GM18909 (cell line): ENCODE results near the gene ZCCHC8.
A peak's percentile ranks its signal among the peaks of the same experiment; 100 is the strongest.

ENCODE experiments used
- ATAC-seq: cut with Tn5 transposase; IDR thresholded peaks from one replicate; pipeline ENCODE4 v1.9.1; 2021; ENCODE audit warnings: mild to moderate bottlenecking; ENCODE audit not compliant: unreplicated experiment, poor library complexity

ZCCHC8 gene

DNA sequence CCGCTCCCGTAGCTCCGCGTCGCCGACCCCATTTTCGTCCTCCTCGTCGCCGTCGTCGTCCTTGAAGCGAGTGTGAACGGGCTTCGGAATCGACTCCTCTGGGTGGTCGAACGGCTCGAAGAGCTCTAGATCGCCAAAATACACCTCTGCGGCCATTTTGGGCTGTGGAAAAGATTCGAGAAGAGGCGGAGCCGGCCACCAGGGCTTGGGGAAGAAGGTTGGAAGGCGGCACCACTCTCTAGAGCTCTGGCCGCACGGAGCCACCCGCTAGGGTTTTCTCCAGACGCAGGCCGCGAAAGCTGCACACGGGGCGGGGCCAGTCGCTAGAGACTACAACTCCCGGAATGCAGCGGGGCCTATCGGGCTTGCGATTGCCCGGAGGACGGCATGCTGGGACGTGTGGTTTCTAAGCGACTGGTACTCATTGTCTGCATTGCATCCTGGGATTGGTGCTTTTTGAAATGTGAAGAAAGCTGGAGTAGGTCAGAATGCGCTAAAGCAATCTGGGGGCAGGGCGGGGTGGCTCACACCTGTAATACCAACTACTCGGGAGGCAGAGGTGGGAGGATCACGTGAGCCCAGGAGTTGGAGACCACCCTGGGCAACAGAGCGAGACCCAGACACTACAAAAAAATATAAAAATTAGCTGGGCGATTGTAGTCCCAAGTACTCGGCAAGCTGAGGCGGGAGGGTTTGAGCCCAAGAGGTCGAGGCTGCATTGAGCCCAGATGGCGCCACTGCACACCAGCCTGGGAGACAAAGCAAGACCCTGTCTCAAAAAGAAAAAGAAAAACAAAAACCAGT, at the start of gene ZCCHC8:
Gene ZCCHC8, minus strand, starts transcription at position 248 of the 804 bp plus-strand sequence. Its CDS starts 92 bp downstream, at position 156.
- peak; percentile 95 for ATAC-seq

DNA sequence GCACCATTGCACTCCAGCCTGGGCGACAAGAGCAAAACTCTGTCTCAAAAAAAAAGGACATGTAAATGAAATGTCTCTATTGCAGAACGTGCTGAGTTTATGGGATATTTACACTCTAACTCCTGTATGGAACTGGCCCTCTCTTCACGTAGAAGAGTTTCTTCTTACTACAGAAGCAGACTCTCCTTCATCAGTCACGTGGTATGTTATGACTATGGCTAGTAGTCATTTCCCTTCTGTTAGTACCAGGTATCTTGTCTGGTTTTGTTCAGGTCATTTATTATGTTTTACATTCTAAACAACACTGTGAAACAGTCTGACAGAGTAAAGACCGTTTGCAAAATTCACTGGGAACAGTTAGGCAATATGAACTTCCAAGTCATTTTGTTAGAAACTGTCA, 46.6 kb upstream of the ZCCHC8 start:
- ATAC-seq, result no peak

DNA sequence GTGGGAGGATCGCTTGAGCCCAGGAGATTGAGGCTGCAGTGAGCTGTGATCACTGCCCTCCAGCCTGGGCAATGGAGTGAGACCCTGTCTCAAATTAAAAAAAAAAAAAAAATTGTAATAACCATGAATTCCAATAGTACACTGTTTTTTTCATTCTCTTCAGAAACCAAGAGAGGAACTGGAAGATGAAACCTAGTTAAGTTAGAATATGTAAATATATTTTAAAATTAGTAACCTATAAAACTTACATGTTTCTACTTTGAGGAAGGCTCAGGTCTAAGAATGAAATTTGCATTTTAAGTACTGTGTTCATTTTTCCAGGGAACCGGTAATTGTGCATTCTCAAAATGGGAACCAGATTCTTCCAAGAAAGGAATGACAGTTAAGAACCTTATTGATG, 45.1 kb upstream of the ZCCHC8 start:
- ATAC-seq, result no peak

DNA sequence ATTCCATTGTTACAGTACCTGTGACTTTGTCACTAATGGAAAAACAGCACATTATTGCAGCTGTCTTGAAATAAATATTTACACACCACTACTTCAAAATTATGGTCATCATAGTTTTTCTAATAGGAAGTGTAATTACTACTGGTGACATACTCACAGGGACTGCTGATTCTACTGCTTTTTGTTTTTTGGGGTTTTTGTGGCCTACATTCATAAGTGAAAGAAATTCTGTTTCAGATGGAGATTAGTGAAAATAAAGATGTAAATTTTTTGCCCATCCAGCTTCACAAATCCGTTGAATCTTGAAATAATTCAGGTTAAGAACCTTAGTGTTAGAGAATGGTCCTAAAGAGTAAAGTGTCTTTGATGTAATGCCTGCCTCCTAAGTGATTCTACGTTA, 43.8 kb upstream of the ZCCHC8 start:
- no peak for ATAC-seq

DNA sequence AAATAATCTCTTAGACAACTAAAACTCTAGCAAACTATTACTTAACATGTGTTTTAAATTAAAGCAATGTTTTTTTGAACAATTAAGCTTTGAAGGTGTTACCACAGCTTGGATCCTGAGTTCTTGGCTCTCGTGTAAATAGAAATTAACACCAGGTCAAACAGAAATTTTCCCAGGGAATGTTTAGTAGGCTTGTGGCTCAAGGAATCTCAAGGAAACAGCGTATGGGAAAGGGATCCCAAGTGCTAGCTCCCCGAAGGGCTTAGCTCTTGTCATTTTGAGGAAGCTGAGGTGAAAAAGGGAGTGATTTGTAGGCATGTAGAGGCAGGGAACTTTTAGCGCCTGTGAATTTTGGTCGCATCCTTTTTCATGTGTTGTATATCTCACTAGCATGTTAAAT, 37.8 kb upstream of the ZCCHC8 start:
- no peak for ATAC-seq

DNA sequence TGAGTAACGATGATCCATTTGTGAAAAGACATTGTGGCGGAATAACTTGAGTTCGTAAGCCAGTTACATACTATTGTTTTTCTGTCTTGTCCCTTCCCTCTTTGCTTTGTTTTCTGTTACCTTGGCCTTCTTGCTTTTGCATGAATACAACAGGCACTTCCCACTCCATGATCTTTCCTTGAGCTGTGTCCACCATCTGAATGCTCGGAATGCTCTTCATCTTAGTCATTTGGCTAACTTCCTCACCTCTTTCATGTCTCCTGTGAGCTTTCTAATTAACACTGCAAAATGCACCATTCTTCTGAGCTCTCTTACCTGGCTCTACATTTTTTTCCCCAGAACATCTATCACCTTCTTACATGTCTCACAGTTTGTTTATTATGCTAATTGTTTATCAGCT, 36.3 kb upstream of the ZCCHC8 start:
- ATAC-seq, result no peak

DNA sequence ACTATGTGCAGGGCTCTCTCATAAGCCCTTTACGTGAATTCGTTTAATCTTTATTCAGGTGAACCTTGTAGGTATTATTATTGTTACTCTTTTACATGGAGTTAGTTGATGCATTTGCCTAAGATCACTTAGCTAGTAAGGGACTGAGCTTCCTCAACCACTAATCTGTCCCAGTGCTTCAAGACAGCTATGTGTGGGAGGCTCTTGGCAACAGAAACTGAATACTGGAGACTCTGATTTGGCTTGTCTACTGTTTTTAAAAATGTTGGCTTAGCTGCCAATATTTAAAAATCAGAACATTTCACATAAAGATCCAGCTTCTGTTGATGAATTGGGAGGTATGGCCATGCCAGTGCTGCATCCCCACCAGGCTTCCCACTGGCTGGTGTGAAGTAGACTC, 33.1 kb upstream of the ZCCHC8 start:
- no peak for ATAC-seq

DNA sequence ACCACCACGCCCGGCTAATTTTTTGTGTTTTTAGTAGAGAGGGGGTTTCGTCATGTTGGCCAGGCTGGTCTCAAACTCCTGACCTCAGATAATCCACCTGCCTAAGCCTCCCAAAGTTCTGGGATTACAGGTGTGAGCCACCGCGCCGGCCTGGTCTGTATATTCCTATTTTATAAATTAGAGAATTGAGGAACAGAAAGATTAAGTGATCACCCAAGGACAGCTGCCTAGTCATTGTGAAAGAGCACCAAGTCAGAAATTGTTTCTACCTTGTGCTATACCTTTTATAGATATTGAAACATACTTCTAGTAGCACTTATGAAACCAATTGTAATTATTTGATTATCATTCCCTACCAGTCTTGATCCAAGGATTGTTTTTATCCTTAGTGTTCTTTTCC, 28.3 kb upstream of the ZCCHC8 start:
- ATAC-seq, result no peak

DNA sequence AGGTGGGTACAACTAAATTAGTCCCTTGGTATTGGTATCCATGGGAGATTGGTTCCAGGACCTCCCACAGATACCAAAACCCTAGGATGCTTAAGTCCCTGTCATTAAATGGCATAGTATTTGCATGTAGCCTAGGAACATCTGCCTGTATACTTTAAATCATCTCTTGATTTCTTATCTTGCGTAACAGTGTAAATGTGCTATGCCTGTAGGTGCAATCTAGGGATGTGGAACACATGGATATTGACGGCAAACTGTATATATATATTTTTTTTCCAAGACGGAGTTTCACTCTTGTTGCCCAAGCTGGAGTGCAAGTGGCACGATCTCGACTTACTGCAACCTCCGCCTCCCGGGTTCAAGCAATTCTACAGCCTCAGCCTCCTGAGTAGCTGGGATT, 27.9 kb upstream of the ZCCHC8 start:
- ATAC-seq, result no peak

DNA sequence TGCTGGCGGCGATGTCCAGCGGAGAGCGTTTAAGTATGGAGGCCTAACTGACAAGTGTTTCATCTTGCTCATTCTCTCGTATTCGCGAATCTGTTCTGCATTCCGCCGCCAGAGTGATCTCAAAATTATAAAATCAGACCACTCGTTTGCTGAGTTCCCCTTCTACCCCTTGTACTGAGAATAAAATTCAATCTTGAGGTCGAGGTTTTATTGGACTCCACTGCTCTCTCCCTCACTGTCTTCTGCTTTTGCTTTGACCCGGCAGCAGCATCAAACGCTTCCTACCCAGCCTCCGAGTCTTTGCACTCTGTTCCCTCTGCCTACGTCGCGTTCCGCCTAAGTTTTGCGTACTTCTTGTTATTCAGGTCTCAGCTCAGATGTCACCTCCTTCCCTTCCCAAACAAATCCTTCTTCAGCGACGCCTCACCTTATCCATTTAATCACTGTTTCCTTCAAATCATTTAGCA, 26.8 kb upstream of the ZCCHC8 start:
- no peak for ATAC-seq

DNA sequence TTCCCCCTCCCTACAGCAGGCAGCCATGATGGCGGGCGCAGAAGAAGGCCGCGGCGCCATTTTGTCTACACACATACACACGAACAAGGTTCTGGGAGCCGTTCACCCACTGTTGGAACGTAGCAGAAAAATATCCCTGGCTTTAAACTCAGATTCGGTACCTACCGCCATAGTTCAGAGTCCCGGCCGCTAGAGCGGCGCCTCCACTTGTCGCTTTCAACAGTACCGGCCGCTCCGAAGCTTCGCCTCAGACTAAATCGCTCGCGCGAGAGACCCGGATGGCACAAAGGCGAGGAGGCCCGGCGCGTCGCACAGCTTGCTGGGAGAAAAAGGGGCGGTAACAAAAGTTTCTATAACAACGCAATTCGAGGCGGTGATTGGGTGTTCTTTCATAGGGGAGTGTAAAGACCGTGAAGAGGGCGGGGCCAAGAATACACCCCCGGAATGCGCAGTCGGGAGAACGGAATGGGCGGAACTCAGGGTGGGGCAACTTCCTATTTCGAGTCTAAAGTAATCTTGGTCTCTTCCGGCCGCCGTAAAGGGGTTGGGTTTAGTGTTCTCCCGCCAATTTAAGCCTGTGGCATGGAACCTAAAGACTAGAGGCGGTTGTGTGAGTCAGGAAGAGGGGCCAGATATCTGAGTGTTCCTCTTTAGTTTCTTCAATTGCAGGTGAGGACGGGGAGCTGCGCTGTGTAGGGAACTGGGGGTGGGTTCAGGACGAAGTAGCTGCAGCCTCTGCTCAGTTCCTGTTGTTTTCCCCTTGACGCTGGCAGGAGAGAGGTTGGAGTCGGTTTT, 26.1 kb upstream of the ZCCHC8 start, which contains the start of the genes KNTC1 and RSRC2:
Gene KNTC1, plus strand, starts transcription at position 567 of the 795 bp plus-strand sequence. CDS start 2,815 bp downstream, outside the sequence.
Gene RSRC2, minus strand, starts transcription at position 254 of the 795 bp plus-strand sequence. Its CDS starts 83 bp downstream, at position 171.
- peak; percentile 92 for ATAC-seq

DNA sequence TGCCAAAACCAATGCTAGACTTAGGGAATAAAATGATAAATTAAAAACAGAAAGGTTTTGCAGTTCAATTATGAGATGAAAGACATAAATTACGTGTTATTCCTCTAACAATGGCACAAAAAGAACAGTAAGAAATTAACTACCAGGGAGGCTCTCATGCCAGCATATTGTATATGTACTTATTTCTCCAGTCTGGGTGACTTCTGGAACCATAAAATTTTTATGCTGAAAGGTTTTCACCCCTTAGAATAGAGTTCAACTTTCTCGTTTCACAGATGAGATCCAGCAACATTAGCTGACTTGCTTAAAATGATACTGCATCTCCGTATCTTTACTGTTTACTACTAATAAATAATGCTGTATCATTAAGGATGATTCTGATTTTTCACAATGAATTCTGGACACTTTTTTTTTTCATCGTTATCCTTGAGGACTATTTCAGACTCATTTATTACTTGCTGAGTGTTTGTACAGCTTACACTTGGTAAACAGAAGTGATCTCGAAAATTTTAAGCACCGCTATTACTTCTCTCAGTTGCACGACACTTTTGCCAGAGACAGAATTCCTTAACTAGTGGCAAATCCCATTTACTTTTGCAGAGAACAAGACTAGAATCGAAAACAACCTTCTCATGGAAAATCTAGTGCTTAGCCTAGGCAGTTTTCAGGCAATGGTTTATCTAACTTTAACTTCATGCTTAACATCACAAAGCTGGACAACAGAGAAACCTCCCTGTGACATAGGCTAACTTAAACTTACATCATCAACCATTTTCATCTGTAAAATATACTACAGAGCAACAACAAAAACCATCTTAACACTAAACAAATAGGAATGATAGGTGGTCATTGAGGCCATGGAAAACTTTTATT, 23.4 kb upstream of the ZCCHC8 start:
- no peak for ATAC-seq

DNA sequence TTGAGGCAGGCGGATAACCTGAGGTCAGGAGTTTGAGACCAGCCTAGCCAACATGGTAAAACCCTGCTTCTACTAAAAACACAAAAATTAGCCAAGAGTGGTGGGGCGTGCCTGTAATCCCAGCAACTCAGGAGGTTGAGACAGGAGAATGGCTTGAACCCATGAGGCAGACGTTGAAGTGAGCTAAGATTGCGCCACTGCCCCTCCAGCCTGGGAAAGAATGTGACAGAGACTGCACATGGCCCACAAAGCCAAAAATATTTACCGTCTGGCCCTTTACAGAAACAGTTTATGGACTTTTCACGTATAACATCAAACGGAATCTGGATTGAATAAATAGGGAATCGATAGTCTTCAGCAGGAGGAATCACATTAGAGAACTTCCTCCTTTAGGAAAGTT, 22.5 kb upstream of the ZCCHC8 start:
- no peak for ATAC-seq

DNA sequence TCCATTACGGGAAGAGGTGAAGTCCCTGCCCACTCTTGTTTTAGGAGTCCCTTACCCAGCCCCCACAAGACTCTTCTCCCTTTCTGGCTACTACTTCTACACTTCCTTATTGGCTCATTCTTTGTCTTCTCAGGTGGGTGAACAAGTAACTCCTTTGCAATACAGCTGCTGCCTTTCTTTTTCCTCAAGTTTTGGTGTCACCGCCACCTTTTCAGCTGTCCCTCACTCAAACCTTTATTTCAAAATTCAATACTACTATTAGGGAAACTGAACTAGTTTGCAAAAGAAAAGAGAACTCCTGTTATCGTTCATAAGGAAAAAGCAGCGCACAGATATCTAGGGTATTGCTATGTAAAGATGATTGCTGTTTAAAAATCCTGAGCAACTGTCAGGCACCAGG, 19.9 kb upstream of the ZCCHC8 start:
- ATAC-seq, result no peak

DNA sequence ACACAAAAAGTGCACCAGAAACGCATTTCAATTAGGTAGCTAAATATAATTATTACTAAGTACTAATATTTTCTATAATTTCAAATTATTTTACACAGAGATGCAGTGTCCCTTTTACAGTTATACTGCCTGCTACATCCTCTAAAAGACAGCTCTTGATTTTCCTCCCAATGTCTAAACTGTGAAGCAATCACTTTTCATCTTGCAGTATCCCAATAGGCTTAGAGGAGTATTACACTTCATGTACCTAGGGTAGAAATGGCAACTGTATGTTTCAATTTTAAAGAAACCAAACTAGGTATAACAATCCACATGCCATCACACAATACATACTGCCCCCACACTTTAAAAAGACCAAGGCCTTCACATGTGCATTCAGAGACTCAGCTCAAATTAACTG, 18.7 kb upstream of the ZCCHC8 start:
- ATAC-seq, result no peak

DNA sequence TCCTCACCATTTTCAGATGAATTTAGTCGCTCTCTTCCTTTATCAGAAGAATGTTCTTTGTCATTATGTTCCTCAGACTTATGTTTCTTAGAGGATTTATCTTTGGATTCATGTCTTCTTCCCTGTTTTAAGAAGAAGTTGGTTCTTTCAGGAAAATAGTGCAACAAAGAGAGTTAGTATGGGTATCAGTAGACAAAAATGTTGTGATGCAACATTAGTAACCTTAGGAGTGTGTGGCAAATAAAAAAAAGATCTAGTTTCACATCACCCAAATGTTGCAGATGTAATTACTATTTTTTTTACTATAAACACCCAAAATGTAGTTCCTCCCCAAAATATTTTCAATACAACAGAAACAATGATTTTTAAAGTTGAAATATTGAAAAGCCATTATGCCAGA, 18.2 kb upstream of the ZCCHC8 start:
- ATAC-seq, result no peak

DNA sequence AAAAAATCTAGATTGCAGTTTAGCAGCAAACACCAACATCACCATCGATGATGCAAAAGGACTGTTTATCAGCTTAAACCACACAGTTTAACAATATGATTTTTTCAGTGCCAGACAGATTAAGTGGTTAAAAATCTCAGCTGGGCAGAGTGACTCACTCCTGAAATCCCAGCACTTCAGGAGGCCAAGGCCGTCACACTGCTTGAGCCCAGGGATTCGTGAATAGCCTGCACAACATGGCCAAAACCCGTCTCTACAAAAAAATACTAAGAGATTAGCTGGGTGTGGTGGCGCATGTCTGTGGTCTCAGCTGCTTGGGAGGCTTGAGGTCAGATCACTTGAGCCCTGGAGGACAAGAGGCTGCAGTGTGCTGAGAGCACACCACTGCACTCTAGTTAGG, 17.1 kb upstream of the ZCCHC8 start:
- no peak for ATAC-seq

DNA sequence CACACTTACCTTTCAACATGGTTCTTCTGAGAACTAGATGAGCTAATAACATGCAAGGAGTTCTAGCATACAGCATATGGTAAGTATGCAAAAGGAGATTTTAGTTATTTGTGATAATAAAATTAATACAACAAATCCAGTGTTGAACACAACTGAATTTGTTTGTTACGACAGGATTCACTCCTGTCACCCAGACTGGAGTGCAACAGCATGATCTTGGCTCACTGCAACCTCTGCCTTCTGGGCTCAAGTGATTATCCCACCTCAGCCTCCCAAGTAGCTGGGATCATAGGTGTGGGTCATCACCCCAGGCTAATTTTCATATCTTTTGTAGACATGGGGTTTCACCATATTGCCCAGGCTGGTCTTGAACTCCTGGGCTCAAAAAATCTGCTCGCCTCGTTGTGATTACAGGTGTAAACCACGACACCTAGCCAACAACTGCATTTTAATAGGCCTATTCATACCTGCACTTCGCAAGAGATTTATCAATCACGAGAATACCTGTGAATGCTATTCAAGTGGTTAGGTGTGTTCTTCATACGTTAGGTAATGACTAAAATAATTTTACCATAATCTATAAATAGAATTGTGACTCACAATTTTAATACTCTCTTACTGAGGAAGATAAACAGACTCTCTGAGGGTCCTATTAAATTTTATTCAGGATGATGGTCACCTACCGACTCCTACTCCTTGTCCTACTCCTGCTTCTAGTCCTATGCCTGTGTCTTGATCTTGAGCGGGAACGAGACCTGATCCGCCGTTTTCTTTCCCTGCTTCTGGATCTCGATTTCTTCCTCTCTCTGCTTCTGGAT, 16.0 kb upstream of the ZCCHC8 start:
- no peak for ATAC-seq

DNA sequence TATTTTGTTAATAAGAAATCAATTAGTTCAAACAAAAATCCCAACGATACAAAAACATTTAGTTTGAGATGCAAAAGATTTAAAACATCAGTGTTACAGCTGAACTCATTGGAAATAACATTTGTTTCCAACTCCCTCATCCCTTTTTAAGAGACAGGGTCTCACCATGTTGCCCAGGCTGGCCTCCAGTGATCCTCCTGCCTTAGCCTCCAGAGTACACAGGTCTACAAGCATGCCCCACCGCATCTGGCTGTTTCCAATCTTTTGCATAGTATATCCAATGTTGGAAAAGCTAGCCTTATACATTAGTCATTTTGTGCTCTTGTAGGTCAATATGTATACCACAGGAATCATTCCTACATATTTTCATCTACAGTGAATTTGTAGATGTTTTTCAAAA, 14.5 kb upstream of the ZCCHC8 start:
- ATAC-seq, result no peak

DNA sequence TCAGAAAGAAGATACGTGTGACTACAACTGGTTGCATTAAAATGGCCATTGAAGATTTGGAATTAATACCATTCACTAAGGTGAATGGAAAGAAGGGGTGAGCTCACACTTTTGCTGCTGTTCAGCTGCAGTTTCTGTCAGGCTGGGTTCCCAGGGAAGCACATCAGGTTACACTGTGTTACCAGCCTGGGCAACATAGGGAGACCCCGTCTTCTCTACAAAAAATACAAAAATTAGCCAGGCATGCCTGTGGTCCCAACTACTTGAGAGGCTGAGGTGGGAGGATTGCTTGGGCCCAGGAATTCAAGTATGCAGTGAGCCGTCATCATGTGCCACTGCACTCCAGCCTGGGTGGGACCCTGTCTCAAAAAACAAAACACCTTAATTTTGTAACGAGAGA, 12.9 kb upstream of the ZCCHC8 start:
- no peak for ATAC-seq
